ENCODE data around the gene TUBB2A. TPM values are rescaled to one million over a fixed set of nuclear protein-coding genes. Genes with fewer than 3 reads are reported as not detected.
"Not testable (repeated sequence)": the region's sequence is repeated elsewhere in the genome, so short reads cannot be mapped to it uniquely, and the experiment has no call there.

Gene TUBB2A
- total RNA-seq, 1 experiment from 2014 or later: 89.8 TPM

- Mint-ChIP-seq H3K4me3 (ENCODE audit: unreplicated experiment) (peak overlapping the region; percentile 78), H3K27ac (ENCODE audit: unreplicated experiment) (peak overlapping the region; percentile 67), H3K27me3 (ENCODE audit: insufficient read depth, unreplicated experiment) (no peaks in the 10 kb centered on the region), H3K36me3 (ENCODE audit: insufficient read depth, unreplicated experiment) (peaks cover 6% of the 10 kb centered on the region), H3K4me1 (ENCODE audit: low read depth, unreplicated experiment) (peaks cover 39% of the 10 kb centered on the region), H3K9me3 (ENCODE audit: unreplicated experiment) (no peaks in the 10 kb centered on the region)
- Histone ChIP-seq H3K27me3 (replicated peaks; ENCODE audit: control insufficient read depth, insufficient read depth, low read length) (no peaks in the 10 kb centered on the region), H3K36me3 (ENCODE audit: control insufficient read depth, insufficient read depth, low read length) (no peaks in the 10 kb centered on the region), H3K4me3 (ENCODE audit: low read depth, low read length) (peak overlapping the region; percentile 52), H3K9me3 (no peaks in the 10 kb centered on the region), H3K4me1 (peaks cover 43% of the 10 kb centered on the region)
- ChIA-PET CTCF (interaction anchor here (0.6 to 1.4 kb wide), 5 partner anchors 33 to 85 kb away, joined by 3 to 4 read pairs (median 3); partner anchors contain the start of gene BPHL), POLR2A (interaction anchor here (0.6 to 1.7 kb wide), 7 partner anchors 44 to 163 kb away, joined by 3 to 15 read pairs (median 4); partner anchors contain the start of genes BPHL and RIPK1)
- DNase-seq: no peak
- no TSS peak for BruUV-seq (replicated peaks)
- intact Hi-C loops (cut with micrococcal nuclease; ENCODE audit: unreplicated experiment): loop anchor here (1.0 to 2.0 kb wide), 5 partner anchors 23 to 97 kb away; partner anchors contain the start of gene PSMG4
- no peak for TF ChIP-seq CTCF (IDR thresholded peaks at IDR 0.05; ENCODE audit: insufficient read depth in 1 of 2, low read depth in 1 of 2, low read length in 1 of 2, severe bottlenecking in 1 of 2, unreplicated experiment in 1 of 2)
These were observed 4.7 kb upstream of the TUBB2A start for GRCh38 chr6:3162067-3162497.

GRCh38 chr6:3159805-3160781 lies 2.7 kb upstream of the TUBB2A start:
- intact Hi-C loops (cut with micrococcal nuclease; ENCODE audit: unreplicated experiment): no loop called here
- POLR2A ChIA-PET: no interaction called here
- Mint-ChIP-seq H3K4me3 (ENCODE audit: unreplicated experiment) (no peak overlapping the region), H3K36me3 (ENCODE audit: insufficient read depth, unreplicated experiment) (peaks cover 19% of the 10 kb centered on the region), H3K4me1 (ENCODE audit: low read depth, unreplicated experiment) (peaks cover 22% of the 10 kb centered on the region), H3K9me3 (ENCODE audit: unreplicated experiment) (no peaks in the 10 kb centered on the region), H3K27ac (ENCODE audit: unreplicated experiment) (no peak overlapping the region), H3K27me3 (ENCODE audit: insufficient read depth, unreplicated experiment) (no peaks in the 10 kb centered on the region)
- CTCF ChIA-PET: no interaction called here
- Histone ChIP-seq H3K27me3 (replicated peaks; ENCODE audit: control insufficient read depth, insufficient read depth, low read length) (no peaks in the 10 kb centered on the region), H3K9me3 (no peaks in the 10 kb centered on the region), H3K4me1 (peaks cover 23% of the 10 kb centered on the region), H3K4me3 (ENCODE audit: low read depth, low read length) (no peak overlapping the region), H3K36me3 (ENCODE audit: control insufficient read depth, insufficient read depth, low read length) (no peaks in the 10 kb centered on the region)
- BruUV-seq (replicated peaks): no TSS peak
- DNase-seq: no peak
- TF ChIP-seq CTCF (IDR thresholded peaks at IDR 0.05; ENCODE audit: insufficient read depth in 1 of 2, low read depth in 1 of 2, low read length in 1 of 2, severe bottlenecking in 1 of 2, unreplicated experiment in 1 of 2): no peak

- H3K36me3 ChIP-seq (ENCODE audit: control insufficient read depth, insufficient read depth, low read length); H3K9me3 ChIP-seq; H3K9me3 Mint-ChIP-seq (ENCODE audit: unreplicated experiment); H3K27me3 ChIP-seq (replicated peaks; ENCODE audit: control insufficient read depth, insufficient read depth, low read length); H3K27me3 Mint-ChIP-seq (ENCODE audit: insufficient read depth, unreplicated experiment); intact Hi-C loops (cut with micrococcal nuclease; ENCODE audit: unreplicated experiment): not testable (repeated sequence)
- POLR2A ChIA-PET: interaction anchor here (0.6 to 1.5 kb wide), 8 partner anchors 9 to 133 kb away, joined by 3 to 6 read pairs (median 4); partner anchors contain the start of gene PSMG4
- BruUV-seq (replicated peaks): TSS peak; percentile 36
- CTCF ChIA-PET: interaction anchor here (0.6 to 1.0 kb wide), 16 partner anchors 9 to 103 kb away, joined by 3 to 14 read pairs (median 7); partner anchors contain the start of genes BPHL and PSMG4
- H3K4me3 Mint-ChIP-seq (ENCODE audit: unreplicated experiment): peak overlapping the region; percentile 77
- peaks cover 30% of the 10 kb centered on the region for H3K36me3 Mint-ChIP-seq (ENCODE audit: insufficient read depth, unreplicated experiment)
- Histone ChIP-seq H3K4me3 (ENCODE audit: low read depth, low read length) (peak overlapping the region; percentile 61), H3K4me1 (peaks cover 13% of the 10 kb centered on the region; the same call in 1 of the 2 replicates)
- peak overlapping the region; percentile 64 for H3K27ac Mint-ChIP-seq (ENCODE audit: unreplicated experiment)
- peak in 1 of 2 experiments; percentile 19 for DNase-seq
- peaks cover 10% of the 10 kb centered on the region for H3K4me1 Mint-ChIP-seq (ENCODE audit: low read depth, unreplicated experiment)
These were observed 887 bp downstream of the TUBB2A start for GRCh38 chr6:3156184-3157130.

- H3K36me3 ChIP-seq (ENCODE audit: control insufficient read depth, insufficient read depth, low read length); DNase-seq; POLR2A ChIA-PET; H3K27ac Mint-ChIP-seq (ENCODE audit: unreplicated experiment); H3K4me1 Mint-ChIP-seq (ENCODE audit: low read depth, unreplicated experiment); CTCF ChIA-PET; H3K4me3 ChIP-seq (ENCODE audit: low read depth, low read length); H3K9me3 Mint-ChIP-seq (ENCODE audit: unreplicated experiment); BruUV-seq (replicated peaks); H3K27me3 ChIP-seq (replicated peaks; ENCODE audit: control insufficient read depth, insufficient read depth, low read length); intact Hi-C loops (cut with micrococcal nuclease; ENCODE audit: unreplicated experiment); H3K9me3 ChIP-seq; H3K27me3 Mint-ChIP-seq (ENCODE audit: insufficient read depth, unreplicated experiment): not testable (repeated sequence)
- Mint-ChIP-seq H3K36me3 (ENCODE audit: insufficient read depth, unreplicated experiment) (peaks cover 30% of the 10 kb centered on the region), H3K4me3 (ENCODE audit: unreplicated experiment) (peak overlapping the region; percentile 42)
- peaks cover 13% of the 10 kb centered on the region; the same call in 1 of the 2 replicates for H3K4me1 ChIP-seq
These were observed 1.9 kb downstream of the TUBB2A start for GRCh38 chr6:3155416-3155815.
